AG04450 (cell line): ENCODE data around the gene KLF15. TPM values are rescaled to one million over a fixed set of nuclear protein-coding genes. Genes with fewer than 3 reads are reported as not detected.

Source experiments
- CTCF ChIA-PET: fragments of 300-600, 350-600 bp; formaldehyde crosslinking; extraction: SDS; loops from one replicate; lab custom pipeline; 2022; ENCODE audit warnings: antibody characterized with exemption, inconsistent platforms; lab: Charles Lee
- POLR2A ChIA-PET: fragments of 350-600 bp; formaldehyde crosslinking; extraction: SDS; loops from one replicate; lab custom pipeline; 2021; ENCODE audit warnings: antibody characterized with exemption, inconsistent platforms; lab: Yijun Ruan, JAX
- DNase-seq: peaks from one replicate; pipeline ENCODE4 v3.0.0-alpha.2; 2011; ENCODE audit warnings: low read depth, low spot score
- H3K27ac ChIP-seq: one replicate; pipeline ENCODE4 v1.5.1; 2012; ENCODE audit warnings: low read depth, low read length, control low read depth
- H3K27me3 ChIP-seq: one replicate; pipeline ENCODE4 v1.6.0; 2012; ENCODE audit warnings: low read length; ENCODE audit not compliant: control insufficient read depth, insufficient read depth
- H3K4me3 ChIP-seq: 2 replicates; pipeline ENCODE4 v1.5.1; 2011; ENCODE audit warnings: mild to moderate bottlenecking, low read depth, low read length, control low read depth
- H3K9me3 ChIP-seq: 2 replicates; pipeline ENCODE4 v1.5.1; 2012; ENCODE audit warnings: low read length; ENCODE audit not compliant: control insufficient read depth, insufficient read depth
- polyA plus RNA-seq: library from polyadenylated mRNA; depleted of rRNA; stranded (reverse); fragments of >200 nt; gene quantifications from 2 replicates; pipeline ENCODE4 v1.2.3, GENCODE V29; 2011
- TF ChIP-seq, protein P1 (sequence below): IDR thresholded peaks from 2 replicates; pipeline ENCODE4 v1.5.1; 2011; ENCODE audit warnings: low read depth, low read length, control low read depth, inconsistent platforms

Gene KLF15
- polyA plus RNA-seq, 1 experiment, result 0.38 TPM

DNA sequence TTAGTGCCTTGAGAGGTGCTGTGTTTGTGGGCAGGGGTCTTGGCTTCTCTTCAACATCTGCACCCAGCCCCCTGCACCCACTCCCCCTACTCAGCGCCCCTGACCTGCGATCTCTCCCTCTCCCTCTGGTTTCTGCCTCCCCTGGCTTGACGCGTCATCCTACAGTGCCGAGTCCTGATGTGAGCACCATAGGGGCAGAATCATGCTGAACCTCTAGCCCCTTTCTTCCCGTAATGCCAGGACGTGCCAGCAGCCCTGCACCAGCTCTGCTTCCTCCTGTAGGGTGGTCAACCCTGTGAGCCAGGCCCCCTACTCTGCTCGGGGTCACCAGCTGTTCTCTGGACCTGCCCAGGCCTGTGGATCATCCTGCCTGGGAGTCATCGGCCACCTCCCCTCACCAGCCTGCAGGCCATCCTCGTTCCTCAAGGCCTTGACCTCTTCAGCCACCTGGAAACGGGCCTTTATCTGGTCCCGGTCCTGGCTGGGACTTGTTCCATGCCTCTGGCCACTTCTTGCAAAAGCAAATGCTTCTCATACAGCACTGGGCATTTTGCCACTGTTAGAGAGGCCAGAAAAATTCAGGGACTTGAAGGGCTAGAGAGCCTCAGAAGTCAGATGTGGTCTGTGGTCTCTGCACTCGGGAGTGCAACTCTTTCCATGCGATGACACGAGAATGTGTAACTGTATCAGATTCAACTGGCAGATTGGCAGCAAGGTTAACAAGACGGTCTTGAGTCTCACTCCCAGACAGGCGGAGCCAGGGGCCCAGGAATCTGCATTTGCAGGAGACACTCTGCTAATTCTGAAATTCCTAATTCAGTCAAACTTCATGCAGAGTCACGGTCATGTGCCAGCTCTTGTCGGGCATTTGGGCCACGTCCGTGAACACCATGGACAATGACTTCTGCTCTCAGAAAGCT, 16.7 kb upstream of the KLF15 start:
- POLR2A ChIA-PET, result no interaction called here
- Histone ChIP-seq H3K27me3 (peaks cover 10% of the 10 kb centered on the region), H3K4me3 (no peak overlapping the region), H3K9me3 (no peaks in the 10 kb centered on the region; the same call in 1 of the 2 replicates), H3K27ac (no peak overlapping the region)
- CTCF ChIA-PET, result no interaction called here
- no peak for DNase-seq
- TF ChIP-seq, protein P1, sequence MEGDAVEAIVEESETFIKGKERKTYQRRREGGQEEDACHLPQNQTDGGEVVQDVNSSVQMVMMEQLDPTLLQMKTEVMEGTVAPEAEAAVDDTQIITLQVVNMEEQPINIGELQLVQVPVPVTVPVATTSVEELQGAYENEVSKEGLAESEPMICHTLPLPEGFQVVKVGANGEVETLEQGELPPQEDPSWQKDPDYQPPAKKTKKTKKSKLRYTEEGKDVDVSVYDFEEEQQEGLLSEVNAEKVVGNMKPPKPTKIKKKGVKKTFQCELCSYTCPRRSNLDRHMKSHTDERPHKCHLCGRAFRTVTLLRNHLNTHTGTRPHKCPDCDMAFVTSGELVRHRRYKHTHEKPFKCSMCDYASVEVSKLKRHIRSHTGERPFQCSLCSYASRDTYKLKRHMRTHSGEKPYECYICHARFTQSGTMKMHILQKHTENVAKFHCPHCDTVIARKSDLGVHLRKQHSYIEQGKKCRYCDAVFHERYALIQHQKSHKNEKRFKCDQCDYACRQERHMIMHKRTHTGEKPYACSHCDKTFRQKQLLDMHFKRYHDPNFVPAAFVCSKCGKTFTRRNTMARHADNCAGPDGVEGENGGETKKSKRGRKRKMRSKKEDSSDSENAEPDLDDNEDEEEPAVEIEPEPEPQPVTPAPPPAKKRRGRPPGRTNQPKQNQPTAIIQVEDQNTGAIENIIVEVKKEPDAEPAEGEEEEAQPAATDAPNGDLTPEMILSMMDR, result no peak

DNA sequence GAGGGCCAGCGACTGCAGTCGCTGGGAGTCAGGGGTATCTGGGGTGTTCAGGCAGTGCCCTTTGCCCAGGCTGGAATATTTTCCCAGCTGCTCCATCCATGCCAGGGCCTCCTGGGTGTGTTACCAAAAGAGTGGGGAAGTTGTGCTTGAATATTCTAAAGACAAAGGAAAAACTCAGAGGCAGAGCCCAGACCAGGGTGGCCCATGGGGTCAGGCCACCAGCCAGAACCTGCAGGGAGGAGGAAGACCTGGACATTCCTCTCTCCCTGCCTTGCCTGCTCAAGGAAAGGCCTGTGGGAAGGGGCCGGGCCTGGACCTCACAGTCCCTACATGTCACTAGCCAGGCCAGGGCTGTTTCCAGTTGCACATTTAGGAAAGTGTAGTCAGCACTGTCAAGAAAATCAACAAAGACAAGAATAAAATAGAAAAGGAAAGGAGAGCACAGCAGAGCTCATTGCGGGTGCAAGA, 16.0 kb upstream of the KLF15 start:
- CTCF ChIA-PET, result interaction anchor here (1.2 kb wide), 1 partner anchor 16 kb away, joined by 3 read pairs; no protein-coding TSS in a partner anchor
- peaks cover 5% of the 10 kb centered on the region for H3K27me3 ChIP-seq

DNA sequence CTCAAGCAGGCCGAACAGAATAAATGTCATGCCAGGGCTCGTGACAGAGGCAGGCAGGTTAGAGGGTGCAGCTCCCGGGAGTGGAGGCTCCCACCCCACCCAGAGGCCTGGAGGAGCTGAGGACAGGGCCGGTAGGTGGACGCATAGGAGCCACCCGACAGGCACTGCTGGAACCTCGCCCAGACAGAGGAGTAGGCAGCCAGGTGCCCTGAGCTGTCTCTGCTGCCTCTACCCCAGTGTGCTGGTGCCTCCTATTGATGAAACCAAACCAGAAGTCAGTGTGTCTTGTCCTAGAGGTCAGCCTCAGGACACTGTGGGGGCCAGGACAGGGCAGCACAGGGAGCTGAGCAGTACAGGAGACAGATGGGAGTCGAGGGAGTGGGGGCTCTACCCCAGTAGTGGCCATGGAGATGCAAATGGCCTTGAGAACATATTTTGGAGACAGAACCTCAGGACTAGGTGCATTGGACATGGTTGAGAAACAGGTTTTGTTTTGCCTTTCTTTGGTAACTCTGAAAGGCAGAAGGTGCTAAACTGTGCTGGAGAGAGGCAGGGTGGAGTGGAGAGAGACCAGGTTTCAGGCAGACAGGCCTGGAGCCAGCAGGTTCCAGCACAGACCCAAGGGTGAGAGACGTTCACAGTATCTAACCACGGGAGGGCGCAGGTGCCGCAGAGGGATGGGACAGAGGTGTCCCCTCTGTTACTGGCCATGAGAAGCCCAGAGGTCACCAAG, 15.4 kb upstream of the KLF15 start:
- POLR2A ChIA-PET, result no interaction called here
- TF ChIP-seq, protein P1, result no peak
- peaks cover under 1% of the 10 kb centered on the region for H3K27me3 ChIP-seq
- H3K4me3 ChIP-seq, result no peak overlapping the region
- H3K9me3 ChIP-seq, result no peaks in the 10 kb centered on the region; the same call in 1 of the 2 replicates
- CTCF ChIA-PET, result interaction anchor here (1.2 kb wide), 1 partner anchor 16 kb away, joined by 3 read pairs; no protein-coding TSS in a partner anchor
- DNase-seq, result no peak
- no peak overlapping the region for H3K27ac ChIP-seq

More for the DNA sequence above, 16.0 kb upstream of the KLF15 start:
- DNase-seq, result no peak
- TF ChIP-seq, protein P1, result no peak
- H3K9me3 ChIP-seq, result no peaks in the 10 kb centered on the region; the same call in 1 of the 2 replicates
- POLR2A ChIA-PET, result no interaction called here
- no peak overlapping the region for H3K4me3 ChIP-seq
- no peak overlapping the region for H3K27ac ChIP-seq

DNA sequence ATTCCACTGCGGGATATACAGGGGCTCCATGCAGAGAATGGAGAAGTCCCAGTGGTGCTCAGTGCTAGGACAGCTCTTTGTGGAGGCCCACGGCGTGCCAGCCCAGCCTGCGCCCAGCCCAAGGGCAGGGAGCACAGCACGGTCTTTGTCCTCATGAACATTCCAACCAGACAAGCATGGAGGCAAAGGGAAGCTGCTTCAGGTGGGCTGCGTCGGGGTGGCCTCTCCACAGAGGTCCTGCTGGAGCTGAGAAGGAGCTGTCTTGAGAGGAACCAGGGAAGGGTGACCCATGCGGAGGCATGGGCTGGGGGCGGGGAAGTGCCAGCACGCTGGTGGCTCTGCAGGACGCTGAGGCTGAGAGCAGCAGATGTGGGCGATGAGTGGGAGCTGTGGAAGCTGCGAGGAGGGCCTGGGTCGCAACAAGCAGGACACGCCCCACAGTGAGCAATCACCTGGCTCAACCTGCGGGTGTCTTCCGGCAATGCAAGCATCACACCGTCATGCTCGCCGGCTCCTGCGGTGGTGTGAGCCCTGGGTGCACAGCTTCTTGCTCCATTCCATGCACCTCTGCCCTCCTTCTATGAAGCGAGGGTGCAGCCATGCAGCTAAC, 14.0 kb upstream of the KLF15 start:
- ChIA-PET CTCF (no interaction called here), POLR2A (no interaction called here)

More for the DNA sequence above, 14.0 kb upstream of the KLF15 start:
- Histone ChIP-seq H3K27ac (no peak overlapping the region), H3K4me3 (no peak overlapping the region), H3K9me3 (no peaks in the 10 kb centered on the region; the same call in 1 of the 2 replicates), H3K27me3 (peaks cover 3% of the 10 kb centered on the region)
- DNase-seq, result no peak
- TF ChIP-seq, protein P1, result no peak
